Measurements from ENCODE around the gene NOS3.

GRCh38 chr7:150947241-150947745 is 43.5 kb upstream of the NOS3 start:
- TF ChIP-seq CTCF (IDR thresholded peaks at IDR 0.05) (no peak), POLR2A (IDR thresholded peaks at IDR 0.05) (no peak)
